Femur (tissue), 1 donor: ENCODE measurements around the gene PITPNC1.
"Not testable (repeated sequence)": the region's sequence is repeated elsewhere in the genome, so short reads cannot be mapped to it uniquely, and the experiment has no call there.

Experiments
- DNase-seq: peaks from one replicate; pipeline ENCODE4 v3.0.0-alpha.2; 2017

Gene PITPNC1

GRCh38 chr17:67491009-67491680 lies 114.1 kb downstream of the PITPNC1 start:
- peak; percentile 86 for DNase-seq

- no peak for DNase-seq
These were observed 114.6 kb downstream of the PITPNC1 start for GRCh38 chr17:67491681-67492024.

DNA sequence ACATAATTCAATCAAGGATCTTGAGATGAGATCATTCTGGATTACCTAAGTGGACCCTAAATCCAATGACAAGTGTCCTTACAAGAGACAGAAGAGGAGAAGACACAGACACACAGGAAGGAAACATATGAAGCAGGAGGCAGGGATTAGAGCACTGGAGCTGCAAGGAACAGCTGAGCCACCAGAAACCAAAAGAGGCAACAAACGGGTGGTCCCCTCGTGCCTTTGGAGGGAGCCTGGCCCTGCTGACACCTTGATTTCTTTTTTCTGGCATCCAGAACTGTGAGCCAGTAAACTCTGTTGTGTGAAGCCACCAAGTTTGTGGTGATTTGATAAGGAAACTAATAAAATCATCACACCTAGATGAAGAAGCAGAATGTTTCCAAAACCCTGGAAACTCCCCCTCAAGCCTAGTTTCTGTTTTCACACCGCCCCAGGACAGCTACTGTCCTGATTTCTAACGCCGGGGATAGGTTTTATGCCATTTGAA lies 115.2 kb downstream of the PITPNC1 start:
- DNase-seq, result no peak

GRCh38 chr17:67492824-67493517 lies 115.9 kb downstream of the PITPNC1 start:
- DNase-seq, result no peak

DNA sequence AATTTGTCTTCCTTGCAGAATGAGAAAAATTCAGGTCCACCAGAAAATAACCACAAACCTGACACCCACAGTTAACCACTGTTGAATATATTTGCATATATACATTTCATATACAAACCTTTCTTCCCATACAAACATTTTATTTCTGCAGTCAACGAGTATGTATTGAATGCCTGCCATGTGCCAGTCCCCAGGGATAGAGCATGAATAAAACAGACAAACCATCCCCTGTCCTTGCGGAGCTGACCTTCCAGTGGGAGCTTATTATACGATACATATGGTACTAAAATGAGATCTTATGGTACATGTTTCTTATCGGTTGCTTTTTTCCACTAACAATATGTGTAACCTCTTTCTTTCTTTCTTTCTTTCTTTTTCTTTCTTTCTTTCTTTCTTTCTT lies 116.7 kb downstream of the PITPNC1 start:
- DNase-seq, result no peak

DNA sequence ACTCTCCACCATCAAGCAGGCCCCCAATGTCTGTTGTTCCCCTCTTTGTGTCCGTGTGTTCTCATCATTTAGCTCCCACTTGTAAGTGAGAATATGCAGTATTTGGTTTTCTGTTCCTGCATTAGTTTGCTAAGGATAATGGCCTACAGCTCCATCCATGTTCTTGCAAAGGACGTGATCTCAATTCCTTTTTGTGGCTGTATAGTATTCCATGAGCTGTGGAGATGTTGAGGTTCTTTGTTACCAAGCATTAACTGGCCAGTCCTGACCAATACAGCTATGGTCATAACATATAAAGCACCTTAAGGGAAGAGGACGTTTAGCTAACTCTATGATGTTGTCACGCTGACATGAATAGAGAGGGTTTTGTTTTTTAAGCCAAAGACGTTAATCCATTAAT lies 118.5 kb downstream of the PITPNC1 start:
- not testable (repeated sequence) for DNase-seq

DNA sequence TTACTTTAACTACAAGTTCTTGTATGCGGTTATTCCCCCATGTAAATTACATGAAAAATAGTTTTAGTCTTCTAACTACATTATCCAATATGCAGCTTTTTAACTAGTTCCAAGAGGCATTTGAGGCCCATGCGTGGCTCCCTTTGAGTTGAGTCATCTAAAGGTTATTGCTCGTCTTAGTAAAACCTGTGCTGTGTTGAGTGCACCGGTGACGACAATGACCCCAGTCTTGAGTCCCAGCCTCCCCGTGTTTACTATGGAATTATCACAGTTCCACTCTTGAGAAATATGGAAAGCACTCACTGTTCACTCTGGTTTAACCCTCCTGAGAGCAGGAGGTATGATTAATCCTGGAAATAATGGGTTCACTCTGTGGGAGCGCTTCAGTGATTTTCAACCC lies 119.2 kb downstream of the PITPNC1 start:
- no peak for DNase-seq

GRCh38 chr17:67499685-67500084 lies 122.6 kb downstream of the PITPNC1 start:
- DNase-seq, result no peak

DNA sequence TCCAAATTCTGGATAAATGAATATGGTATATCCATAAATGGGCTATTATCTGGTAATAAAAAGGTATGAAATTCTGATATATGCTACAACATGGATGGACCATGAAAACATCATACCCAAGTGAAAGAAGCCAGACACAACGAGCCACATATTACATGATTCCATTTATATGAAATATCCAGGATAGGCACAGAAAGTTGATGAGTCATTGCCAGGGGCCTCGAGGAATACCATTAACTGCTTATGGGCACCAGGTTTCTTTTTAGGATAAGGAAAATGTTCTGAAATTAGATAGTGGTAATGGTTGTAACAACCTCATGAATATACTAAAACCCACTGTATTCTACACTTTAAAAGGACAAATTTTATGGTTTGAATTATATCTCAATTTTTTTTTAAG lies 123.2 kb downstream of the PITPNC1 start:
- no peak for DNase-seq

- no peak for DNase-seq
These were observed 123.7 kb downstream of the PITPNC1 start for GRCh38 chr17:67500677-67501300.

DNA sequence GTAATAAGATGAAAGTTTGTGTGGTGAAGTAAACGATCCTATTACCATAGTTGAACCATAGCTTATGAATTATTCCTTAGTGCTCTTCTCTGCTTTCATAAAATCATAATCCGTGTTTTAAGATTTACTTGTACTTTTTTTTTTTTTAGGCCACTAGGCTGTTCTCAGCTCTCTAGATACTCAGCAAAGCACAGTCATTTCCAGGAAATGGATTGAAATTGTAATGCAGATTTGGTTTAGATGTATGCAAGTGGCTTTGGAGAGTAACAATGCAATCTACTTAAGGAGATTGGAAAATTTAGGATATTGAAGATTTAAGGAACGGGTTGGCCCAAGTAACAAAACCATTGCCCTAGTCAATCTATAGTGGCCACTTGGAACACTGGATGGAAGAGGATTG lies 125.1 kb downstream of the PITPNC1 start:
- no peak for DNase-seq

DNA sequence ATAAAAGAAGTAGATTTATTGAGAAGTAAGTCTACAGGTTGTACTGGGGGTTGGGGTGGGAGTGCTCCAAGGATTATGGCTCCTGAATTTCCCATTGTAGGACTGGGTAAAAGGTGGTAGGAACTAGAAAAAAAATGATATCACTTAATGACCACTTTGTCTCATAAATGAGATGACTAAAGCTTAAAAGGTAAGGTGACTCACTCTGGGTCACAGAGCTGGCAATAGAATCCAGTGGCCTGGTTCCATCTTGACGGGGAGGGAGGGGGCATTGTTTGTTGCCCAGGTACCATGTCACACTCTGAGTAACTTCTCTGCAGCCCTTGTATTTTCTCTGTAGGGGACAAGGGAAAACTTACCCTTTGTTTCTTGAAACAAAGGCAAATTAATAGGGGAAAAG lies 126.1 kb downstream of the PITPNC1 start:
- no peak for DNase-seq

DNA sequence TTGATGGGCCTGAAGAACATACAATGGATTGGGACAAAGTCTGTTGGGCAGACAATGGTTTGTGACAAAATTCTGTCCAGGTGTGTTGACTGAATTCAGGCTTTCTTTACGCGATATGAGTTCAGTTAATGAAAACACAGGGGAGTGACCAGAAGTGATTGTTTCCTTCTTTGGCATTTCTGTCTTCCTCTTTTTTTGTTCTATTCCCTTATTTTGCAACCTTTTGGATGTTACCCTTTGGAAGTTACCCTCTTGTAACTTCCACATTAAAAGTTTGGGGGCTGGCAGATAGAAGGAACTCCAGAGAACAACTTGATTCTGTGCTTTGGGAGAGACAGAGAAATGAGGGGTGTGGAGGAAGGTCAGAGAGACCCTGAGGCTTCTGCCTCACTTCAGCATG lies 126.7 kb downstream of the PITPNC1 start:
- no peak for DNase-seq

DNA sequence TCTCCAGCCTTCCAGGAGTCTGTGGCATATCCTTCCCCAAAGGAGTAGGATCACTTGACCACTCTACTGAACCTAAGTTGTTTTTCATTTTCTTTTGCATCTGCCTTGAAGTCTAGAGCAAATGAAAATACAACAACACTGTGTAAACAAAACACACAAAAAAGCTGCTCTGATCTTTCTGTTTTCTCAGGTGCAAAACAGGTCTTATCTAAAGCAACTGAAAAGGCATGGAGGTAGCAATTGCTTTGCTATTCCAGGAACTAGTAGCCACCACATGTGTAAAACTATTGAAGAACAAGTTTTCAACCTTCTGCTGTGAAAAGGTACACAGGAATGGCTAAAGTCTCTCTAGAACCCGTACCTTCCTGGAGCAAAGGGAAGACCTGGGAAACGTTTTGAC lies 127.1 kb downstream of the PITPNC1 start:
- no peak for DNase-seq

DNA sequence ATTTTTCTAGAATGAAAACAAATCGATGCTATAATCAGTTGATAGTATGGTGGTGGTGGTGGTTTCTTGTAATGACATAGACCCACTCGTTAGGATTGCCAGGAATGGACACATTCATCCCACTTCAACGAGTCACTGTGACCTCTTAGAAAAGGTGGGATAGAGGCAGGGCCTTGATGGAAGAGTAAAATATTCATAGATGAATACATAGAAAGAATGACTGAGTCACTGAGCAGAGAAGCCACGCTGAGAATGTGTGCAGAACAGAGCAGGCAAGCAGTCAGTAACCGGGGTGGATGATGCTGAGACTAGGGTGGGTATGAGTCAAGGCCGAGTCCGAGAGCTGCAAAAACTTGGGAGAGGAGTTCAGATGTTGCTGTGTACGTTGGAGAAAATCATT lies 129.9 kb downstream of the PITPNC1 start:
- DNase-seq, result no peak

- no peak for DNase-seq
These were observed 132.6 kb downstream of the PITPNC1 start for GRCh38 chr17:67509390-67510287.

DNA sequence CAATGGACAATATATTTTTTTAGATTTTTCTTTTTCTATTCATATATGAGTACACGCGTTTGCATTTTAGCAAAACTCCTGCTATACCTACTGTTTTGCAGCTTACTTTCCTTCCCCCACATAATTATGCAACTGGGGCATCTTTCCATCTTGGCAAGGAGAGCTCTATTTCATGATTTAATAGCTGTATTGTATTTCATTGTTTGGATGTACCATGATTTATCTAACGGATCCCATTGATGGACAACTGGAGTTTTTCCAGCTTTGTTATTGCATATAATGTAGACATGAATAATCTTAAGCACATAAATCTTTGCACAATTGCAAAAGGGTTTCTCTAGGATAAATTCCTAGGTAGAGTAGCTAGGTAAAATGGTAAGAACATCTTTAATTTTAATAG lies 133.9 kb downstream of the PITPNC1 start:
- DNase-seq, result no peak

GRCh38 chr17:67511804-67512203 lies 134.7 kb downstream of the PITPNC1 start:
- DNase-seq, result no peak

DNA sequence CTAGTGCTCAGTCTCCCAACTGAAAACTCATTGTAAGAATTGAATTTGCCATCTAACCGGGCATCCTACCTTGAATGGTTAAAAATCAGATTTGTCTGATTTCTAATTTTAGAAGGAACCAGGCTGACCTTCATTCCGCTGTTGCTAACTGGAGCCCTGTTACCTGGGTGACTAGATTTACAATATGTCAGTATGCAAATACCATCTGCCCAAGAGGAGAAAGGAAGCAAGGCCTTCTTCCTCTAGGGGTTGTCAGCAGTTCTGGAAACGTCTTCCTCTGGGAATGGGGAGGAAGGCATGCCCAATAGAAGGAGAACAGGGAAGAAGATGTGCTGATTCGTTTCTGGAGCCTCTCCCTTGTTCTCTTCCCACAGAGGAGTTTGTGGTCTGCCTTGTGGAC lies 137.9 kb downstream of the PITPNC1 start:
- DNase-seq, result no peak

- DNase-seq, result no peak
These were observed 138.5 kb downstream of the PITPNC1 start for GRCh38 chr17:67515490-67516083.

GRCh38 chr17:67516571-67516970 lies 139.5 kb downstream of the PITPNC1 start:
- DNase-seq, result not testable (repeated sequence)

- no peak for DNase-seq
These were observed 140.2 kb downstream of the PITPNC1 start for GRCh38 chr17:67517325-67517724.

- no peak for DNase-seq
These were observed 141.8 kb downstream of the PITPNC1 start for GRCh38 chr17:67518876-67519275.
